ENCODE data around the gene RWDD2A.

RWDD2A gene

GRCh38 chr6:83202031-83202430 is 8.9 kb downstream of the RWDD2A start:
- no peak overlapping the region for H3K27ac ChIP-seq (ENCODE audit: extremely low read depth, low read depth, low read length)
- ChIA-PET CTCF (interaction anchor here (2.4 kb wide), 1 partner anchor 13 kb away, joined by 14 read pairs; no protein-coding TSS in a partner anchor), POLR2A (no interaction called here)
- H3K4me3 ChIP-seq (ENCODE audit: low read depth, low read length), result no peak overlapping the region
- peaks cover 0 to 10% of the 10 kb centered on the region in 2 experiments; a peak in 2 of 3 replicates for H3K36me3 ChIP-seq (ENCODE audit: control insufficient read depth in 2 of 2, insufficient read depth in 1 of 2, low read length in 2 of 2)
- TF ChIP-seq ZNF211 (tag by site-specific recombination; IDR thresholded peaks at IDR 0.05; ENCODE audit: low read depth) (no peak), OSR2 (tag by site-specific recombination; IDR thresholded peaks at IDR 0.05) (no peak), EGR2 (tag by site-specific recombination; IDR thresholded peaks at IDR 0.05; ENCODE audit: low read depth) (no peak), KLF17 (tag by site-specific recombination; IDR thresholded peaks at IDR 0.05) (no peak), ZNF629 (tag by site-specific recombination; IDR thresholded peaks at IDR 0.05) (no peak), ZSCAN18 (tag by site-specific recombination; IDR thresholded peaks at IDR 0.05) (no peak), ZNF530 (tag by site-specific recombination; IDR thresholded peaks at IDR 0.05; ENCODE audit: low read depth) (no peak), ZNF76 (tag by site-specific recombination; IDR thresholded peaks at IDR 0.05; ENCODE audit: borderline replicate concordance, low read depth) (no peak), GFI1B (tag by site-specific recombination; IDR thresholded peaks at IDR 0.05) (no peak), SP7 (tag by site-specific recombination; IDR thresholded peaks at IDR 0.05) (no peak), ZBTB10 (tag by site-specific recombination; IDR thresholded peaks at IDR 0.05) (no peak), ZNF174 (tag by site-specific recombination; IDR thresholded peaks at IDR 0.05) (no peak), ZBTB49 (tag by site-specific recombination; IDR thresholded peaks at IDR 0.05; ENCODE audit: low read depth) (no peak), ZNF600 (tag by site-specific recombination; IDR thresholded peaks at IDR 0.05) (no peak), ZBTB17 (tag by site-specific recombination; IDR thresholded peaks at IDR 0.05) (no peak), ZNF768 (tag by site-specific recombination; IDR thresholded peaks at IDR 0.05) (no peak), HOXD13 (CRISPR knock-in tag; IDR thresholded peaks at IDR 0.05; ENCODE audit: borderline replicate concordance) (no peak), ZSCAN23 (tag by site-specific recombination; IDR thresholded peaks at IDR 0.05) (no peak)
- no peaks in the 10 kb centered on the region for H3K9me3 ChIP-seq (ENCODE audit: control insufficient read depth, insufficient read depth, low read depth, low read length)
- no peaks in the 10 kb centered on the region for H3K4me1 ChIP-seq (ENCODE audit: control insufficient read depth, insufficient read depth, low read length)
